K562 (cell line): Measurements from ENCODE around the gene RPUSD2. TPM values are rescaled to one million over a fixed set of nuclear protein-coding genes. Genes with fewer than 3 reads are reported as not detected.

Source experiments
- ADNP ChIP-seq: fragments of 200-800 bp; sonication (Bioruptor generic); IDR thresholded peaks from 2 replicates; pipeline ENCODE4 v1.6.1; 2016; ENCODE audit warnings: missing genetic modification characterization, missing compliant biosample characterization
- CTCFL ChIP-seq: IDR thresholded peaks from 2 replicates; pipeline ENCODE4 v1.6.1; 2011; ENCODE audit warnings: borderline replicate concordance, low read depth, mild to moderate bottlenecking, moderate library complexity, low read length; ENCODE audit not compliant: insufficient read depth, poor library complexity, severe bottlenecking
- GABPB1 ChIP-seq: sonication (generic); formaldehyde crosslinking; IDR thresholded peaks from 2 replicates; pipeline ENCODE4 v1.8.0; 2022; ENCODE audit warnings: mild to moderate bottlenecking, missing genetic modification reagents
- HNRNPL ChIP-seq: fragments of 200-400 bp; formaldehyde crosslinking; IDR thresholded peaks from 2 replicates; pipeline ENCODE4 v1.6.1; 2017; ENCODE audit warnings: low read depth, mild to moderate bottlenecking, low read length
- POLR2AphosphoS5 ChIP-seq: IDR thresholded peaks from 2 replicates; pipeline ENCODE4 v1.6.1; 2011; ENCODE audit warnings: mild to moderate bottlenecking, low read depth, low read length, moderate library complexity; ENCODE audit not compliant: control insufficient read depth, insufficient read depth
- POLR2B ChIP-seq: fragments of 450-650 bp; IDR thresholded peaks from 2 replicates; pipeline ENCODE4 v1.6.1; 2018; ENCODE audit warnings: low read depth; ENCODE audit not compliant: partially characterized antibody
- PURB ChIP-seq: sonication (generic); formaldehyde crosslinking; IDR thresholded peaks from 2 replicates; pipeline ENCODE4 v1.9.0; 2021; ENCODE audit warnings: low read depth, mild to moderate bottlenecking, missing genetic modification reagents
- TRIM28 ChIP-seq: fragments of 450-650 bp; IDR thresholded peaks from 2 replicates; pipeline ENCODE4 v1.6.1; 2017
- ZNF75A ChIP-seq: fragments of 450-650 bp; formaldehyde crosslinking; IDR thresholded peaks from 2 replicates; pipeline ENCODE4 v1.4.0; 2020; ENCODE audit warnings: mild to moderate bottlenecking
- polyA plus RNA-seq, 8 experiments: library from polyadenylated mRNA; depleted of rRNA in 4 of 8; stranded (reverse) in 5 of 8; unstranded in 3 of 8; fragments of >200 nt; fragmentation: Nextera tagmentation in 2 of 8; fragmentation: Illumina TruSeq in 1 of 8; extraction: Ambion mirVana in 2 of 8; extraction: Trizol in 1 of 8; gene quantifications; 2 replicates each; pipeline versions ENCODE4 v1.2.1 to v1.2.3, GENCODE V29; 2011 to 2014; ENCODE audit warnings: inconsistent platforms in 1 of 8, missing spikeins in 1 of 8
- total RNA-seq, 7 experiments: library from RNA; depleted of rRNA in 6 of 7; stranded (reverse); fragments of >200 nt in 6 of 7; fragmentation: Illumina TruSeq in 2 of 7; extraction: Trizol in 2 of 7; gene quantifications; 2 replicates each; pipeline versions ENCODE4 v1.2.1 to v1.2.3, GENCODE V29; 2011 to 2021; ENCODE audit warnings: low replicate concordance in 1 of 7
- TF ChIP-seq, protein P1 (sequence below): sonication (generic); formaldehyde crosslinking; IDR thresholded peaks from 2 replicates; pipeline ENCODE4 v1.8.1; 2023; ENCODE audit warnings: missing genetic modification reagents, mild to moderate bottlenecking, borderline replicate concordance
- TF ChIP-seq, protein P2 (sequence below), 2 experiments: fragments of 450-650 bp; formaldehyde crosslinking in 1 of 2; IDR thresholded peaks; 2 replicates each; pipeline versions ENCODE4 v1.4.0 to v1.6.1; 2014 to 2020; ENCODE audit warnings: mild to moderate bottlenecking in 2 of 2, borderline replicate concordance in 1 of 2, low read depth in 1 of 2

Gene RPUSD2
- total and polyA plus RNA-seq, 9 of the 15 experiments (the other 6 are each of a cell fraction or from before 2014, with no cell fraction given): 3.7 to 30.2 (median 14.3) TPM

GRCh38 chr15:40593588-40594428 is 24.7 kb downstream of the RPUSD2 start, which contains the start of gene KNL1 (continued):
- TF ChIP-seq CTCFL (no peak), GABPB1 (CRISPR knock-in tag) (peak; percentile 79), PURB (CRISPR knock-in tag) (no peak), HNRNPL (no peak), POLR2B (peak; percentile 80), TRIM28 (0 out of 2 replicates have a peak, but pooled peaks have one; percentile 61), ADNP (tag) (peak; percentile 93), POLR2AphosphoS5 (peak; percentile 78), ZNF75A (CRISPR knock-in tag) (no peak)
- TF ChIP-seq, protein P1, sequence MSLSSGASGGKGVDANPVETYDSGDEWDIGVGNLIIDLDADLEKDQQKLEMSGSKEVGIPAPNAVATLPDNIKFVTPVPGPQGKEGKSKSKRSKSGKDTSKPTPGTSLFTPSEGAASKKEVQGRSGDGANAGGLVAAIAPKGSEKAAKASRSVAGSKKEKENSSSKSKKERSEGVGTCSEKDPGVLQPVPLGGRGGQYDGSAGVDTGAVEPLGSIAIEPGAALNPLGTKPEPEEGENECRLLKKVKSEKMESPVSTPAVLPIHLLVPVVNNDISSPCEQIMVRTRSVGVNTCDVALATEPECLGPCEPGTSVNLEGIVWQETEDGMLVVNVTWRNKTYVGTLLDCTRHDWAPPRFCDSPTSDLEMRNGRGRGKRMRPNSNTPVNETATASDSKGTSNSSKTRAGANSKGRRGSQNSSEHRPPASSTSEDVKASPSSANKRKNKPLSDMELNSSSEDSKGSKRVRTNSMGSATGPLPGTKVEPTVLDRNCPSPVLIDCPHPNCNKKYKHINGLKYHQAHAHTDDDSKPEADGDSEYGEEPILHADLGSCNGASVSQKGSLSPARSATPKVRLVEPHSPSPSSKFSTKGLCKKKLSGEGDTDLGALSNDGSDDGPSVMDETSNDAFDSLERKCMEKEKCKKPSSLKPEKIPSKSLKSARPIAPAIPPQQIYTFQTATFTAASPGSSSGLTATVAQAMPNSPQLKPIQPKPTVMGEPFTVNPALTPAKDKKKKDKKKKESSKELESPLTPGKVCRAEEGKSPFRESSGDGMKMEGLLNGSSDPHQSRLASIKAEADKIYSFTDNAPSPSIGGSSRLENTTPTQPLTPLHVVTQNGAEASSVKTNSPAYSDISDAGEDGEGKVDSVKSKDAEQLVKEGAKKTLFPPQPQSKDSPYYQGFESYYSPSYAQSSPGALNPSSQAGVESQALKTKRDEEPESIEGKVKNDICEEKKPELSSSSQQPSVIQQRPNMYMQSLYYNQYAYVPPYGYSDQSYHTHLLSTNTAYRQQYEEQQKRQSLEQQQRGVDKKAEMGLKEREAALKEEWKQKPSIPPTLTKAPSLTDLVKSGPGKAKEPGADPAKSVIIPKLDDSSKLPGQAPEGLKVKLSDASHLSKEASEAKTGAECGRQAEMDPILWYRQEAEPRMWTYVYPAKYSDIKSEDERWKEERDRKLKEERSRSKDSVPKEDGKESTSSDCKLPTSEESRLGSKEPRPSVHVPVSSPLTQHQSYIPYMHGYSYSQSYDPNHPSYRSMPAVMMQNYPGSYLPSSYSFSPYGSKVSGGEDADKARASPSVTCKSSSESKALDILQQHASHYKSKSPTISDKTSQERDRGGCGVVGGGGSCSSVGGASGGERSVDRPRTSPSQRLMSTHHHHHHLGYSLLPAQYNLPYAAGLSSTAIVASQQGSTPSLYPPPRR (CRISPR knock-in tag): no peak
- TF ChIP-seq, protein P2, sequence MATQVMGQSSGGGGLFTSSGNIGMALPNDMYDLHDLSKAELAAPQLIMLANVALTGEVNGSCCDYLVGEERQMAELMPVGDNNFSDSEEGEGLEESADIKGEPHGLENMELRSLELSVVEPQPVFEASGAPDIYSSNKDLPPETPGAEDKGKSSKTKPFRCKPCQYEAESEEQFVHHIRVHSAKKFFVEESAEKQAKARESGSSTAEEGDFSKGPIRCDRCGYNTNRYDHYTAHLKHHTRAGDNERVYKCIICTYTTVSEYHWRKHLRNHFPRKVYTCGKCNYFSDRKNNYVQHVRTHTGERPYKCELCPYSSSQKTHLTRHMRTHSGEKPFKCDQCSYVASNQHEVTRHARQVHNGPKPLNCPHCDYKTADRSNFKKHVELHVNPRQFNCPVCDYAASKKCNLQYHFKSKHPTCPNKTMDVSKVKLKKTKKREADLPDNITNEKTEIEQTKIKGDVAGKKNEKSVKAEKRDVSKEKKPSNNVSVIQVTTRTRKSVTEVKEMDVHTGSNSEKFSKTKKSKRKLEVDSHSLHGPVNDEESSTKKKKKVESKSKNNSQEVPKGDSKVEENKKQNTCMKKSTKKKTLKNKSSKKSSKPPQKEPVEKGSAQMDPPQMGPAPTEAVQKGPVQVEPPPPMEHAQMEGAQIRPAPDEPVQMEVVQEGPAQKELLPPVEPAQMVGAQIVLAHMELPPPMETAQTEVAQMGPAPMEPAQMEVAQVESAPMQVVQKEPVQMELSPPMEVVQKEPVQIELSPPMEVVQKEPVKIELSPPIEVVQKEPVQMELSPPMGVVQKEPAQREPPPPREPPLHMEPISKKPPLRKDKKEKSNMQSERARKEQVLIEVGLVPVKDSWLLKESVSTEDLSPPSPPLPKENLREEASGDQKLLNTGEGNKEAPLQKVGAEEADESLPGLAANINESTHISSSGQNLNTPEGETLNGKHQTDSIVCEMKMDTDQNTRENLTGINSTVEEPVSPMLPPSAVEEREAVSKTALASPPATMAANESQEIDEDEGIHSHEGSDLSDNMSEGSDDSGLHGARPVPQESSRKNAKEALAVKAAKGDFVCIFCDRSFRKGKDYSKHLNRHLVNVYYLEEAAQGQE (IDR thresholded peaks at IDR 0.05; ENCODE audit: borderline replicate concordance): no peak
- TF ChIP-seq, protein P2 (CRISPR knock-in tag; IDR thresholded peaks at IDR 0.05; ENCODE audit: low read depth): no peak
